T-helper 1 cell treated with Interleukin-12 subunit alpha and Interleukin-12 subunit beta and Interleukin-4 antibody, amounts not matched to agents 30 ng/mL and 1 ng/mL, for 36 hours (primary cell): ENCODE results near the gene ENG. TPM values are rescaled to one million over a fixed set of nuclear protein-coding genes. Genes with fewer than 3 reads are reported as not detected.

Experiments
- intact Hi-C: fragments of 100-400 bp; cut with micrococcal nuclease; formaldehyde crosslinking; loops from one replicate; pipeline ENCODE4 v1.15.1; 2024
- total RNA-seq: library from RNA; stranded (reverse); gene quantifications from 2 replicates; pipeline ENCODE4 v1.2.3, GENCODE V29; 2022

The ENG gene
- total RNA-seq, 1 donor from 2014 or later, result 20.6 TPM

DNA sequence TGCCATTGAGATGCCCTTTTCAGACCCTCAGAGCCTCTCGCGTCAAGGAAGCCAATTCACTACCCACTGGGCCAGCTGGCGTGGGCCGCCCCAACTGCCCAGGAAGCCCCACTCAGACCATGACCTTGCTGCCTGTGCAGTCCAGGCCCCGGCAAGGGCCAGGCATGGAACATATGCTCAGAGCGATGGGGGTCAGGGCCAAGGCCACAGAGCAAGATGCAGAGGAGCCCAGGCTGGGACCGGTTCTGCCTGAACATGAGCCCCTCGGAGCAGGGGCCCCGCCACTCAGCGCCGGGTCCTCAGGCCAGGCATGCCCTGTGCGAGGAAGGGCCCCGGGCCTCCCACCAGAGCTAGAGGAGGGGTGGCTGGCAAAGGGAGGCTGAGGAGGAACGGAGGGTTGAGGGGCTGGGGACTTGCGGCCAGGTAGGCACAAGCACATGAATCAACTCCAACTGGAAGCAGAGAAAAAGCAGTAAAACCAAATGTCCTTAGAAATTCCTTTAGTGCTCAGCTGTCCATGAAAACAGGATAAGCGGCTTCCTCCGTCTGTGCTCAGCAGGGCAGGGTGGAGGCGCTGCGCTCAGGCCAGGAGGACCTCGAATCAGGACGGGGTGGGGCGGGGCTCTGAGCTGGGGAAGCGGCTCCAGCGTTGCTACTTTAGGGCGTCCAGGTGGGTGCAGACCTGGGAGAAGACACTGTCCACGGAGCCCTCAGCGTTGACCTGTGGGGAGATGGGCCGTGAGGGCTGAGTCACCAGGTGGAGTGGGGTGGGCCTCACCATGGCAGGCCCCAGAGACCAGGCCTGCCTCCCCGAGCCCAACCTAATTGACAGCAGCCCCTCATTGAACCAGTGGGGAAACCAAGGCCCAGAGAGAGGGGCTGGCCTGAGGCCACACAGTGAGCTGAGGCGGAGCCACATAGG lies 13.2 kb upstream of the ENG start:
- intact Hi-C loops, result loop anchor here (5.0 kb wide), 1 partner anchor 65 kb away; the partner anchor contains the start of gene FPGS

DNA sequence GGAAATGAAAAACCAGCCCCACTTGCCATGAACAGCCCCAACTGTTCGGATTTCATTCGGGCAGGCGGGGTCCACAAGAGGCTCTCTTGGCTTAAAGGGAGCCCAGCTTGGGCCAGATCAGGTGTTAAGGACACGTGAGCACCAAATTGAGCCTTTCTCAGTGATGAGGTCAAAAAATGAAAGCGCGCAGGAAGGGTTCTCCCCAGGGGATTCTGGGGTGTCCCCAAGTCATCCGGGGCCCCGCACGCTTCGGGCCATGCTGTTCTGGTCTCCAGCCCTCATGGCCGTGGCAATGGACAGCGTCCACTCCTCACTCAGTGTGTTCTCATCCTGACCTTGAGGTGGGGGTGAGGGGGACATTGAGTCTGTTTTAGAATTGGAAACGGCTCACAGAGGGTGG lies 12.1 kb upstream of the ENG start:
- intact Hi-C loops, result loop anchor here (5.0 kb wide), 1 partner anchor 64 kb away; the partner anchor contains the start of gene FPGS

DNA sequence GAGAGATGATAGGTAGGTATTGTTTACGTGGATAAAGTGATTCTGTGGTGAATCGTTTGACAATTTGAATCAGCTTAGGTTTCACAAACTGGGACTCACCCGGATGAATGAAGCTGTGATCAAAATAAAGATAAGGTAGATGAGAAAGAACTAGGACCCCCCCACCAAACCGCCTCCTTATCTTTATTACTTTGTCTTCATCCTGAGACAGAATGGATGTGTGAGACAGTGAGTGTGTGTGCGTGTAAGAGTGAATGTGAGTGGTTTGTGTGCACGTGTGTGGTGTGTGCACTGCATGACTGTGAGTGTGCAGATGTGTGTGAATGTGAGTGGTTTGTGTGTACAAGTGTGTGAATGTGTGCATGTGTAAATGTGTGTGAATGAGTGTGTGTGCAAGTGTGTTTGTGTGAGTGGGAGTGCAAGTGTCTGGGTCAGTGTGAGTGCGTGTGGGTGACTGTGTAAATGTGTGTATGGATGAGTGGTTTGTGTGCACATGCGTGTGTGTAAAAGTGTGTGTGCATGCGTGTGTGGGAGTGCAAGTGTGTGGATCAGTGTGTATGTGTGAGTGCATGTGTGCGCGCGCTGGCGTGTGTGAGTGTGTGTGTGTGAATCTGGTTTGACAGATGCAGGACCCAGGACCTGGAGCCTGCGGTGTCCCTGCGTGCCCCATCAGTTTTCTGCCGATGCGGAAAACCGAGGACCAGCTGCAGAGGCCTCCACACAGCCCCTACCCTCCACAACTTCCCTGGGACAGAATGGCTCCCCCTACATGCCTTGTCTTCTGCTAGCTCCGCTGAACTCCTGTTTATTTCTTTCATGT lies 11.4 kb upstream of the ENG start:
- intact Hi-C loops, result loop anchor here (5.0 kb wide), 1 partner anchor 64 kb away; the partner anchor contains the start of gene FPGS

DNA sequence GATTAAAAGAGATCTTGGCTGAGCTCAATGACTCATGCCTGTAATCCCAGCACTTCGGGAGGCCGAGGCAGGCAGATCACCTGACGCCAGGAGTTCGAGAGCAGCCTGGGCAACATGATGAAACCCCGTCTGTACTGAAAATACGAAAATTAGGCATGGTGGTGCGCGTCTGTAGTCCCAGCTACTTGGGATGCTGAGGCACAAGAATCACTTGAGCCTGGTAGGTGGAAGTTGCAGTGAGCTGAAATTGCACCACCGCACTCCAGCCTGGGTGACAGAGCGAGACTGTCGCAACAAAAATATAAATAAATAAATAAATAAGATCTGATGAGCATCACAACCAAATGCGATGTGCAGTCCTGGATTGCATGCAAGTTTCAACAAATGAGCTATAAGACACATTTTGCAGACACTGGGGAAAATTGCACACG lies 8.7 kb upstream of the ENG start:
- intact Hi-C loops, result no loop called here

DNA sequence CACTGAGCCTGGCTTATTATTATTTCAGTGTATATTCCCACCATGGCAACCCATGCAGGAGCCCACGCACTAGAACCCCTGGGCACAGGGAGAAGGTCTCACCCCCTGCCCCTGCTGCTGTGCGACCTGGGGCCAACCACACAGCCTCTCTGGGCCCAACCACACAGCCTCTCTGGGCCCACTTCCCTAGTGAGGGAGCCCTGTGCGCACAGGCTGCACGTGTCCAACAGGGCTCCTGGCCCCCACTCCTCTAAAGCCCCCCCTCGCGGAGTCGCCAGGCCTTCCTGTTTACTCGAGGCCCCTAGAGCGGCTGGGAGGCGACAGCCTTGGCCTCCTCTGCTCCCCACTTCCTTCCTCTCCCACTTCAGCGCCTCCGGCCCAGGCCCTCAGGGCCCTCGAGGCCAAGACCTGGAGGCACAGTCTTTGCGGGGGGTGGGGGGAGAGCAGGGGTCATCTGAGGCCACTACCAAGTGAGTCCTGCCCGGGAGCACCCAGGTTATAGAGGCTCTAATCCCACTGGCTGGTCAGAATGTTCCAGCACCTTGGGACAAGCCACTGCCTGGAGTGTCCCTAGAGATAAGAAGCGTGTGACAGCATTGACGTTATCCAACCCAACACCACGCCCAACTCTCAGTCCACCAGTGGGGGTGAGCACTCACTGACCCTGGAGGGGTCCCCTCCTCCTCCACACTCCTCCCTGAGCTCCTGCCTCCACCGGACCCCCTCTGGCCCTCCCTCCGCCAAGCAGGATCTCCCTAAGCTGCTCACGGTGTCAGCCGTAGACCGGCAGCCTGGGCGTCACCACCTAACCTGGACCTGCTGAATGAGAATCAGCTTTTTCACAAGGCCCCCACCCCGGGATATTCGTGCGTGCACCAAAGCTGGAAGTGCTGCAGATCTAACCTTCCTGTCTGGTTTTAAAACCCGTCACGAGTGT lies 7.9 kb upstream of the ENG start:
- intact Hi-C loops, result no loop called here

DNA sequence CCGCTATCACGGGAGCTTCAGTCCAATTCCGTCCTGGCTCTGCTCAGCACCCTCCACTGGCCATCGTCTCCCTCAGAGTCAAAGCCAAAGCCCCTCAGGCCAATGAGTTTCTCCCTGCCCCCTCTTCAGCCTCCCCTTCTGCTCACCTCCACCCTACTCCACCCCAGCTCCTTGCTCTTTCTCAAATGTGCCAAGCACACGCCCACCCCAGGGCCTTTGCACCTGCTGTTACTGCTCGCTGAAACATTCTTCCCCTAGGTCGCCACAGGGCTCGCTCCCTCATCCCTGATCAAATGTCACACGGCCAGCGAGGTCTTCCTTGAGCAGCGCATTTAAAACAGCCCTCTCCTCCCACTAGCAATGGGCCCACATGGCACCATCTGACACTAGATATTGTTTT lies 6.3 kb upstream of the ENG start:
- intact Hi-C loops, result no loop called here

DNA sequence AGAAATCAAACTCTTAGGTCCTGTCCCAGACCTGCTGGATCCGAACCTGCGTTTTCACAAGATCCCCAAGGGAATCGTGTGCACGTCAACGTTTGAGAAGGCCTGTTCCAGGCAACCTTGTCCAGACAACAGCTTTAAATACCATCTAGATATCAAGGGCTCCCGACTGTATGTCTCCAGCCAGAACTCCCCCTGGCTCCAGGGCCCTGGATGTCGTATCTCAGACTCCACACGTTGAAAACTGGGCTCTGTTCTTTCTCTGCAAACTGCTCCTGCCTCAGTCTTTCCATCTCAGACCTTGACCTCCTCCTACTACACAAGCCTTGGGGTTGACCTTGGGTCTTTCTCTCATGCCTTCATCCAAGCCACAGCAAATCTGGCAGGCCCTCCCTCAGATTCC lies 5.8 kb upstream of the ENG start:
- intact Hi-C loops, result no loop called here

DNA sequence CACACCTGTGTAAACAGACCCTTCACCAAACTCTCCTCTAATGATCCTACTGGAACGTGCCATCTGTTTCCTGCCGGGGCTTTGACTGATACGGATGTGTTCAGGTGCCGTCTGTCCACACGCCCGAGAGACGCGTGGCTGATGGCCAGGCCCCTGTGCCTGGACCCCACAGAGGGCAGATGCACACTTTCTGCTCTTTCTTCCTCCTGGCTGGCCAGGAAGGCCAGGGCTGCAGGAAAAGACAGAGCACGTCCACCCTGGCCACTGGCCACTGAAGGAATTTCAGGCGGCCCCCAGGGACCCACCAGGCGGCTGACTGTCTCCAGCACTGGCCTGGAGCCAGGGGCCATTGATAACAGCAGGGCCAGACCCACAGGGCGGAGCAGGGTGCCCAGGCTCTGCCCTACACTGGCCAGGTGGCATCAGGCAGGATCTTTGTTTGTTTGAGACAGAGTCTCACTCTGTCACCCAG lies 3.6 kb upstream of the ENG start:
- intact Hi-C loops, result no loop called here

DNA sequence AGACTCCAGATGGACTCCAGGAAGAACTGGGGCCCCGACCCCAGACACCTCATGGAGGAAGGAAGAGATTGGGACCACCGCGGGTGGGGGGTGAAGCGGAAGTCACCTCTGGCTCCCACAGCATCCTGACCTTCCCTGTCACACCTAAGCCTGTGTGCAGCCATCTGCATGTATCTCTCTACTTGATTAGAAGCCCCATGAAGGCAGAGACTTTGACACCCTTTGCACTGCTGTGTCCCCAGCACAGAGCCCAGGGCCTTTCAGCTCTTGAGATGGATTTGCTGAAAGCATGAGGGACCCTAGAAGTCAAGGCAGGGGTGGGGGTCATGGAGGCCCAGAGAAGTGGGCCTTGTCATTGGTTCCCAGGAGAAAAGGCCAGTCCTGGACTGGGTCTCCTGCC lies 2.8 kb upstream of the ENG start:
- intact Hi-C loops, result no loop called here

DNA sequence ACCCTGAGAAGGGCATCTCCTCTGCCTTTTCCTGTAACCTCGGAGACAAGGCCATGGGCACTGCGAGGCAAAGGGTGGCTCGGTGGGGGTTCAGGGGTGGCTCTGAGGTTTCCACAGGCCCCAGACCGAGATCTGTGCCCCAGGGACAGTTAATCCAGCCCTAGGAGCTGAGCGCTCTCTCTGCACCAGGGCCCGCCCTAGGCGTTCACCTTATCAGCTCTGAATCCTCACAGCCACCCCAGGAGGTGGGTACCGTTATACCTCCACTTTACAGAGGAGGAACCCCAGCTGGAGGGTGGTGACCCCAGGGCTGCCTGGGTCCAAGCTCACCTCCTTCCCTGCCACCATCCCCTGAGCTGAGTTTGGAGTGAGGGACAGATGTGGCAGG lies 2.3 kb upstream of the ENG start:
- intact Hi-C loops, result no loop called here

DNA sequence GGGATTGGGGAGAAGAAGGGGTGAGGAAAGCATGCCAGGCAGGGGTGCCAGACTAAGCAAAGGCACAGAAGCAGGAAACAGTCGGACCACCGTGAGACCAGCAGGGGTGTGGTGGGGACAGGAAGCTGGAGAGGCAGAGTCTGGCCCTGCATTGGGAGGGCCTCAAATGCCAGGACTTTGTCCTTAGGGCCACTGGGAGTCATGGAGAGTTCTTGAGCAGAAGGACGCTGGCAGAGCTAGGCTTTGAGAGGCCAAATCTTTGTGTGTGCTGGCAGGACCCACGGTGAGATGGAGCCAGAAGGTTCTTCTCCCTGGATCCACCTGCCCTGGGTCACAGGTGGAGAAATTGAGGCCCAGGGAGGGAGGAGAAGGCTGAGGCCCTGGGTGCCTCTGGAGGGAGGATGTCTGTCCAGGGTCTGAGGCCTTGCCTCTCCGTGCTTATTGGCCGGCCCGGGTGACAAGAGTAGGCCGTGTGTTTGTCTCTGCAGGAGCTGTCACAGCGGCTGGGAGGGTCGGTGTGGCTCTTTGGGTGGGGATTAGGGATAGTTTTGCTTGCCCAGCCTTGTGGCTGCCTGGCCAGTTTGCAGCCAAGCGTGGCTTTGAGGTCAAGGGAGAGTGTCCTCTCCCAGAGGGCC lies 1.8 kb upstream of the ENG start:
- intact Hi-C loops, result no loop called here

DNA sequence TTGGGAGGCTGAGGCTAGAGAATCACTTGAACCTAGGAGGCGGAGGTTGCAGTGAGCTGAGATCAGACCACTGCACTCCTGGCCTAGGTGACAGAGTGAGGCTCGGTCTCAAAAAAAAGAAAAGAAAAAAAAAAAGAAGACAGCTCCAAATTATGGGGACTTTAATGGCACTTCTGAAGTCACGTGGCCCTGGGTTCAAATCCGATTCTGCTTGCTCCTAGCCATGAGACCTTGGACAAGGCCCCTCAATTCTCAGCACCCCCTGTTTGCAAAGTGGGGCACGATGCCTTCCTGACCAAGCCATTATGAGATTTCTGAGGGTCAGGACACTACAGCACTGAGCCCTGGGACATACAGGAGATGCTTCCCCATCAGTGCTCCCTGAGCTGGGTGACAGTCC lies 1.1 kb upstream of the ENG start:
- intact Hi-C loops, result no loop called here

DNA sequence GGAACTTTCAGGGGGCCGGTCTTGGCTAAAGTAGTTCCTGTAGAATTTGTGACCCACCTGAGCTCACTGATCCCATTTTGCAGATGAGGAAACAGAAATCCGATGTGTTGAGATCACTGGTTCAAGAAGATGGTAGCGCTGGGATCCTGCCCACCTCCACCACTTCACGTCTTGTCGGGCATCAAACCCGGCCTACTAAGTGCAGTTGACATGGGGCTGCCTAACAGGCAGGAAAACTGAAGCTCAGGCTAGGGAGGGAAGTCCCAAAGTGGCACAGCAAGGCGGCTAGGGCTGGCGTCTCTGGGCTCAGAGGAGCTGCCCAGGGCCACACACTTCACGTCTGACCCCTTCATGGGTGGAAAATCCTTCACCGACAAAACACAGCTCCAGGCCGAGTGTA lies 502 bp upstream of the ENG start:
- intact Hi-C loops, result no loop called here

DNA sequence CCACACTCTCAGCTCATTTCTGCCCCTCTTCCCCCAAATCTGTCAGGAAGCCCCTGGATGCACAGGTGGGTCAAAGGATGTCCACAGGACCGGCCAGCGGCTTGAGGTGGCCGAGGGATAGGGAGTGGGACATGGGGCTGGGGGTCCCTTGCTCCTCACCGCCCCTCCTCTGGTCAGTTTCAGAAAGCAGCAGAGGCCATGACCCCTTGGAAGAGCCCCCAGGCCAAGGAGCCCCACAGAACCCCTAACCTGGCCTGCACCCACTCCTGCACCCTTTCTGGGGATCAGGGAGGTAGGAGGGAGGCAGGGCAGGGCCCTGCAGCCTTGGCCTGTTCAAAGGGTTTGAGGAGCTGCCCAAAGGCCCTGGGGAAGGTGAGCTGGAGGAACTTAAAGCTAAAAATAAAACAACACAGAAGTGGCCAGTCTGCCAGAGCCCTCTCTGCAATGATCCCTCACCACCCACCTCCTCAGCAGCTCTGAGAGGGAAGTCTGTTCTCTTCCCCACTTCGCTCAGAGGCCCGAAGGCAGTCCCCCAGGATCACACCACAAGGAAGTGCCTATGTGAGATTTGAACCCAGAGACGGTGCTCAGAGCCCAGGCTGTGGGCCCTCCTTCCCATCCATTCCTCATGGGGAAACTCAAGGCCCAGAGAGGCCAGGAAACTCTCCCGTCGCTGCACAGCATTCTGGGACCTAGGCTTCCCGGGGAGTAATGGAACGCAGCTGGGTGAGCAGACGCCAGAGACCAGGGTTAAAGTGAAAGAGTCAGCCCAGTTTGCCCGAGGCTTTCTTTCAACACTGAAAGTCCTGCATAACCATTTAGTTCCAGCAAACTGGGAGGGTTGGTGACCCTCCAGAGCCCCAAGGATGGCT lies 910 bp downstream of the ENG start:
- intact Hi-C loops, result no loop called here

DNA sequence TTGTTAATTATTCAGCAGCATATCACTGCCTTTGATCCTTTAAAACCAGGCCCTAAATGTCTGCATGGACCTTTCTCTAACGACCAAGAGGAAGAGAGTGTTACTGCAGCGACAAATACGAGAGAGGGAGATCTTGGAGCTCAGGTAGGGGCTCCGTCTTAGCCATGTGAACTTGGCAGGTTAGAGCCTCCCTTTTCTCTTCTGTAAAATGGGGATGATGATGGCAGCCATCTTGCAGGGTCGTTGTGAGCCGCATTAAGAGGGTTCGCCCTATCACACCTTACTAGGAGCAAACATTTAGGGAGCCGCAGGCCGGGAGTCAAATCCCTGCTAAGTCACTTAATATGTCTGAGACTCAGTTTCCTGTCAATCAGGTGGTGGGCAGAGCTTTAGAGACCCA lies 1.6 kb downstream of the ENG start:
- intact Hi-C loops, result no loop called here

DNA sequence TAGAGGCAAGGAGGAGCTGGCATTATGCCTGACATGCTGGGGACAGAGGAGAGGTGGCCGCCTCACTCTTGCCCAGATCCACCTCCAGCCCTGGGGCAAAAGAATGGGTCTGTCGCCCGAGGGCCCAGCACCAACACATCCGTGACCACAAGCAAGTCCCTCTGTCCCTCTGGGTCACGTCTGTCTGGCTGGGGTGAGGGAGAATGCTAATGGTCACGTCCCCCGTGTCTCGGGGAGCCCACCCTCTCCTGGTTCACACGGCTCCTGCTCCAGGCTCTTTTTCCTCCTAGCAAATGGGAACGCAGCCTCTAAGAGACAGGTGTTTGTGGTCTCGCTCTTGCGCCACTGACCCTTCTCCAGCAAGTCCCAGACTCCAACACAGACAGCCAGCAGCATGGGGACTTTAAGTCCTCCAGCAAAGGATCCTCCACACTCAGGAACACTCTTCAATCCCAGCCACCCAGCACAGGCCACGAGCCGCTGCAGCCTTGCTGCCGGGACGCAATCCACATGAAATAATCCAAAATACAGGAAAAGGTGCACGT lies 4.1 kb downstream of the ENG start:
- intact Hi-C loops, result no loop called here

DNA sequence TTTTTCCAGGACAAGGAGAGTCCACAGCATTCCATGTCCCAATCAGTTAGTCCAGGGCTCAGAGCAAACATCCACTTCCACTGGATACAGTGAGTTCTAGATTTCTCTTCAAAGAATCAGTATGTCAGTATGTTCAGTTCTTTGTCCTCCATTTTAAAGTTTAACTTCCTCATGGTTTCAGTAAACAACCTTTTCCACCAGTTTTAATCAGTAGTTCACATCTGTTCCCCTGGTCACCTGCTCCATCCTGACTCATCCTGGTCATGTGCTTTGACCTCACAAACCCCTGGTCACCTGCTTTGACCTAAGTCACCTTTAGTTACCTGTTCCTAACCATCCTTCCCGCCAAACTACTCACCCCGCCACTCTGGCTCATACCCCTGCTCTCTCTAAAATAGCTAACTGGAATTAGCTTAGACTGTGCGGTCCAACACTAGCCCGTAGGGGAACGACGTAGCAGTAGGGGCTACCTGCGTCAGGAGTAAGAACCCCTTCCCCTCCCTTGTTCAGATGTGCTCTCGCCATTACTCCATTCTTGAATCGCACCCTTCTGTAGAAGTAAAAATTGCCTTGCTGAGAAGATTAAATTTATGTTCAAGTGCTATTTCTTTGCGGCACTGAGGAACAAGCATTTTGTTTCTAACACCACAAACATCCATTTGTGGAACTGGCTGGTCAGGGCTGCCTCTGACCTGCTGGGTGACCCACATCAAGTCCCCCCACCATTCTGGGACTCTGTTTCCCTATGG lies 5.5 kb downstream of the ENG start:
- intact Hi-C loops, result no loop called here
